ENCODE data around the gene SLC41A3.
A peak's percentile ranks its signal among the peaks of the same experiment; 100 is the strongest.

The SLC41A3 gene

GRCh38 chr3:126083913-126084767 lies at the start of gene SLC41A3:
TSS of gene SLC41A3 (minus strand) at chr3:126084124. CDS start at chr3:126068219, 15,905 bp downstream.
- DNase-seq, result peak; percentile 84

- DNase-seq, result no peak
These were observed 49.7 kb upstream of the SLC41A3 start for GRCh38 chr3:126133606-126134005.

GRCh38 chr3:126132751-126133511 lies 49.0 kb upstream of the SLC41A3 start:
- DNase-seq, result peak; percentile 55

- no peak for DNase-seq
These were observed 48.2 kb upstream of the SLC41A3 start for GRCh38 chr3:126131881-126132750.

GRCh38 chr3:126130981-126131745 lies 47.2 kb upstream of the SLC41A3 start:
- no peak for DNase-seq

- DNase-seq, result no peak
These were observed 46.3 kb upstream of the SLC41A3 start for GRCh38 chr3:126130081-126130855.

GRCh38 chr3:126129398-126129891 lies 45.5 kb upstream of the SLC41A3 start:
- DNase-seq, result no peak

GRCh38 chr3:126128504-126129397 lies 44.8 kb upstream of the SLC41A3 start:
- DNase-seq, result no peak

- no peak for DNase-seq
These were observed 44.0 kb upstream of the SLC41A3 start for GRCh38 chr3:126127904-126128303.

- no peak for DNase-seq
These were observed 43.5 kb upstream of the SLC41A3 start for GRCh38 chr3:126127452-126127851.

GRCh38 chr3:126126811-126127431 lies 43.0 kb upstream of the SLC41A3 start:
- no peak for DNase-seq

- DNase-seq, result no peak
These were observed 42.4 kb upstream of the SLC41A3 start for GRCh38 chr3:126126286-126126685.

GRCh38 chr3:126125781-126126251 lies 41.9 kb upstream of the SLC41A3 start:
- no peak for DNase-seq

- no peak for DNase-seq
These were observed 41.4 kb upstream of the SLC41A3 start for GRCh38 chr3:126125341-126125740.

GRCh38 chr3:126124896-126125295 lies 41.0 kb upstream of the SLC41A3 start:
- no peak for DNase-seq

- DNase-seq, result peak; percentile 87
These were observed 40.4 kb upstream of the SLC41A3 start for GRCh38 chr3:126124148-126124868.

- DNase-seq, result no peak
These were observed 37.7 kb upstream of the SLC41A3 start for GRCh38 chr3:126121632-126122031.

- DNase-seq, result no peak
These were observed 37.1 kb upstream of the SLC41A3 start for GRCh38 chr3:126121074-126121473.

GRCh38 chr3:126119976-126120375 lies 36.1 kb upstream of the SLC41A3 start:
- no peak for DNase-seq
